ENCODE data around the gene PPIF.
A peak's percentile ranks its signal among the peaks of the same experiment; 100 is the strongest.

Gene PPIF

DNA sequence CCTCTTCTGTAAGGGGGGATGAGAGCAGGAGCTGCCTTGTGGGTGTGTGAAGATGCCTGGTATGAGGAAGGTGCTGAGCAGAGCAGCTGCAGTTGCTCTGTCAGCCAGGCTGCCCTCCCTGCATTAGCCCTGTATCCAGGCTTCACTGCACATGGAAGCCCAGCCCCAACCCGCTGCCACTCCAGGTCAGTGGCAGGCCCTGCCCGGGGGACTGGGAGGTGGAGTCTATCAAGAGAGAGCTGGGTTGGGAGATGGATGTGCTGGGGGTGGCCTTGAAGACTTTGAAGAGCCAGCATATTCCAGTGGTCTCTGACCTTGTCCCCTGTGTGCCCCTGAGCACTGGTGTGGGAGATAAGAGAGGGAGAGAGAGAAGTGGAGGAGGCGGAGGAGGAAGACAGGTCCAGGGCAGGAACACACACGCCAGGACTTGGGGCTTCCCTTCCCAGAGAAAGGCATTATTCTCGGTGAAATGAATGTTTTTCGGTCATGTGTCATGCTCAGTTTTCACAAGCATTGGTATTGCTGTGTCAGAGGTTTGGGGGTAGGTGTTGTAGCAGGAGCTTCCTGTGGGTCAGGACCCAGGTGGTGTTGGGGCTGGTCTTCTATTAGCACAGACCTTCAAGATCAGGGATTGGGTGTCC, 2.6 kb downstream of the PPIF start:
- no peak for DNase-seq

DNA sequence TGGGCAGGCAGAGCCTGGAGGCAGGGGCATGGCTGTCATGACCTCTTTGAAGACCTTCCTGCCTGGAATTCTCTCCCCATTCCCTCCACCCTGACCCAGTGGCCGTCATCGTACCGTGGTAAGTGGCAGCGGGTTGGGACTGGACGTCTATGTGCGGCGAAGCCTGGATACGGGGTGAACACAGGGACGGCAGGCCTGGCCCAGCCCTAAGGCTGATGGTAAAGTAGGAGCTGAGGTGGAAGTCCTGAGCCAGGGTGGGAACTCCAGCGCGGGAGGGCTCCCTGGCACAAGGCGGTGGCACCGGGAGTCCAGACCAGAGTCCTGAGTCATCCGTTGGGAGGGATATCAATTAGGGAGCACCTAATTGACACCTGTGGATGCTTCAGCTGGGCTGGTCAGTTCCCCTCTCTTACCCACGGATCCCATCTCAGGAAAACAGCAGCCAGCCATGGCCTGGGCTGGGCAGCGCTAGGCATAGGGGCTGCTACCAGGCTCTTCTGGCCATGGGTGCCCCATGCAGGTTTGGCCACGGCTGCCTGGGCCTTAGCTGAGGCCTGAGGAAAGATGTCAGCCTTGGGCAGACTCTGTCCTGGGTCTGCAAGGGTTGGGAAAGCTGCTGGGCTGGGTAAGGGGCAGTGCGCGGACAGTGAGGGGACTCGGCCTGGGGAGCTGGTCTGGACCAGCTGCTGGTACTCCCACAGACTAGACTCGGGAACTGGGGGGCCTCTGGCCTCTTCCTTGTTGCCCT, 3.3 kb downstream of the PPIF start:
- DNase-seq = no peak

DNA sequence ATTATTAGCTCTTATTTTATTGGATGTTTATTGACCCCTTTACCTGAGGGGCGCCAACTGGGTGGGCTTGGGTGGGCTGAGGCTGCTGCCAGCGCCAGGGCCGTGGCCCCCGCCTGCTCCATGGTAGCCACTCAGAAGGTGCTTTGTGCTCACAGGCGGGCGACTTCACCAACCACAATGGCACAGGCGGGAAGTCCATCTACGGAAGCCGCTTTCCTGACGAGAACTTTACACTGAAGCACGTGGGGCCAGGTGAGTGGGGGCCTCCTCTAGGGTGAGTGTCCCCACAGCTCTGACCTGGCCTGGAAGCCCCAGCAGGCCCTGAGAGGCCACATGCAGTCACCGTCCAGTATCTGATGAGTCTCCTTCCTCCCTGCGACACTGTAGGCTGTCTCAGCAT, 4.1 kb downstream of the PPIF start:
- no peak for DNase-seq

DNA sequence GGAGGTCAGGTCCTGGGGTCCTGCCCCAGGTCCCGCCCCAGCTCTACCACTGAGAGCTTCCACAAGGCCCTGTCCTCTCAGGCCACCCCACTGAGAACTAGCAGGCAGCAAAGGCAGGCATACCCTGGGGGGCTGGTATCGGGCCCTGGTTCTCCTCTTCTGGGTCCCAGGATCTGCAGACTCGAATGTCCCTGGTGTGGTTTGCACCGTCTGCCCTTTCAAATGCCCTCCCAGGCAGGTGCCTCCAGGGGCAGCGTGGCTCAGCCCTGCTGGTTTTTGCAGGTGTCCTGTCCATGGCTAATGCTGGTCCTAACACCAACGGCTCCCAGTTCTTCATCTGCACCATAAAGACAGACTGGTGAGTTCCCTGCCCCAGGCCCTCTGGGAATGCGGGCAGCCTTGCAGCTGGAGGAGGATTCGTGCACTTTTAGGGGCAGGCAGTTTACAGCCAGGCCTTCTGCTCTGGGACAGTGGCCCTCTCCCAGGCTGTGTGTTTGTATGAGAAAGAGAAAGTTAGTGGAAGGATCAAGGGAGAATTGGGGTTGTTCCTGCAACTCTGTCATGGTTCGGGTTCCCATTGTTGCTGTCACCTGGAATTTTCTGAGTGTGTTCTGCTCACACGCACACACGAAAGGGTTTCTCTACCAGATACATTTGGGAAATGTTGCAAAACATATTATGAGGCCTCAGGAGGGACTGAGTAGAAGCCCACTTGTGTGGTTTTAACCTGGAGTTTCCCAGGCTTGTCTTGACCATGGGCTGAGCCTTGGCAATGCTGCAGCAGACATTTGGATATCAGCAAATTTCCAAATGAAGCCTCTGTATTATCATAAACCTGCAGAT, 5.0 kb downstream of the PPIF start:
- no peak for DNase-seq

GRCh38 chr10:79353000-79353406, 5.7 kb downstream of the PPIF start:
- no peak for DNase-seq

GRCh38 chr10:79353726-79354125, 6.5 kb downstream of the PPIF start:
- no peak for DNase-seq

GRCh38 chr10:79354141-79354540, 6.9 kb downstream of the PPIF start:
- DNase-seq = no peak

- DNase-seq = no peak
Measured at GRCh38 chr10:79354615-79355014, 7.3 kb downstream of the PPIF start.

DNA sequence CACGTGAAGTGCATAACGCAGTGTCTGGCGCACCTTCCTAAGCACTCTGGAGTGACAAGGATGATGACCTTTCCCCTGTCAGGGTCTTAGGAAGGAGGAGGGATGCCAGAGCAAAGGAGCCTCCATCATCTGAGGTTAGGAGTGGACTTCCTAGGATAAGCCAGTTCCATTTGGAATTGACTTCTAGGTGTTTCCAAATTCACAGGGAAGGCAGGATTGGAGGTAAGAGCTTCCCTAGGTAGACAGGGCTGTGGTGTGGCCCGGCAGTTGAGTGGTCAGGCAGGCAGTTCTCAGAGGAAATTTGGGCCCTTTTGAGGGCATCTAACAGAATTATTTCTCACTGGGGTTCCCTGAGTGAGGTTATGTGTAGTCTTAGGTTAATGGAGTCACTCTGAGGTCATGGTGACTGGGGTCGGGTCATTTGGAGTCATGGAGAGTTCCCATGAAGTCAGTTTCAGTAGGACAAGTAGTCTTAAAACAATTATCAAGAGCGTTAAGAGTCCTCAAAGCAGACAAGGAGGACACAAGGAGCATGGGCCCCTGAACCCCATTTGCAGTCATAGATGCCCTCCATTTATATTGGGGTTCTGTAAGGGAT, 8.2 kb downstream of the PPIF start:
- DNase-seq = peak; percentile 12

GRCh38 chr10:79356104-79356503, 8.8 kb downstream of the PPIF start:
- DNase-seq = peak; percentile 60

DNA sequence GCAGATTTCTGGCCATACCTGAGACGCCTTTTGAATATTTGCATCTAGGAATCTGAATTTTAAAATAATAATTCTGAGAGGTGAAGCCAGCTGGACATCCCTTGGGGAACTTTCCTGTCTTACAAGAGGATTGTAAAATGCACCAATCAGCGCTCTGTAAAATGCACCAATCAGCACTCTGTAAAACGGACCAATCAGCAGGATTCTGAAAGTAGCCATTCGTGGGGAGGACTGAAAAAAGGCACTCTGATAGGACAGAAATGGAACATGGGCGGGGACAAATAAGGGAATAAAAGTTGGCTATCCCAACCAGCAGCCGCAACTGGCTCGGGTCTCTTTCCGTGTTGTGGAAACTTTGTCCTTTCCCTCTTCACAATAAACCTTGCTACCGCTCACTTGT, 9.9 kb downstream of the PPIF start:
- no peak for DNase-seq

GRCh38 chr10:79358811-79359210, 11.5 kb downstream of the PPIF start:
- no peak for DNase-seq

- DNase-seq = no peak
Measured at GRCh38 chr10:79359816-79360498, 12.7 kb downstream of the PPIF start.

GRCh38 chr10:79360499-79361342, 13.5 kb downstream of the PPIF start:
- DNase-seq = no peak

- DNase-seq = peak; percentile 49
Measured at GRCh38 chr10:79361726-79362397, 14.6 kb downstream of the PPIF start.

DNA sequence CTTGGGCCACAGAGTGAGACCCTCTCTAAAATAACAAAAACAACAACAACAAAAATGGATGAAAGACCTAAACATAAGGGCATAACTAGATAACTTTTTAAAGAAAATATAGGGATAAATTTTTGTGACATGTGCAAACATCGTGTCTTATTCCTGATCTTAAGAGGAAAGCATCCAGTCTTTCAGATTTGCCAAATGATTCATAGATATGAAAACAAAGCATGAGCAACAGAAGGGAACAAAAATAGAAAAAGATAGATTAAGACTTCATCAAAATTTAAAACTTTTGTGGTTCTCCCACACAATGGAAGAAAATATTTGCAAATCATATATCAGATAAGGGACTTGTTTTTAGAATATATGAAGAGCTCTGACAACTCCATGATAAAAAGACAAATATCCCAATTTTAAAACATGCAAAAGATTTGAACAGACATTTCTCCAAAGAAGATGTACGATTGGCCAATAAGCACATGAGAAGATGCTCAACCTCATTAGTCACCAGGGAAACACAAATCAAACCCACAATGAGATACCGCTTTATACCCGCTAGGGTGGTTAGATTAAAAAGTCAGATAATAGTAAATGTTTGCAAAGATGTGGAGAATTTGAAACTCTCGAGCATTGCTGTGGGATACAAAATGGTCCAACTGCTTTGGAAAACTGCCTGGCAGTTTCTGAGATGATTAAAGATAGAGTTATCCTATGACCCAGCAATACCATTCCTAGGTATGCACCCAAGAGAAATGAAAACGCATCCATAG, 20.3 kb downstream of the PPIF start:
- peak; percentile 19 for DNase-seq

GRCh38 chr10:79372871-79373270, 25.6 kb downstream of the PPIF start:
- no peak for DNase-seq

DNA sequence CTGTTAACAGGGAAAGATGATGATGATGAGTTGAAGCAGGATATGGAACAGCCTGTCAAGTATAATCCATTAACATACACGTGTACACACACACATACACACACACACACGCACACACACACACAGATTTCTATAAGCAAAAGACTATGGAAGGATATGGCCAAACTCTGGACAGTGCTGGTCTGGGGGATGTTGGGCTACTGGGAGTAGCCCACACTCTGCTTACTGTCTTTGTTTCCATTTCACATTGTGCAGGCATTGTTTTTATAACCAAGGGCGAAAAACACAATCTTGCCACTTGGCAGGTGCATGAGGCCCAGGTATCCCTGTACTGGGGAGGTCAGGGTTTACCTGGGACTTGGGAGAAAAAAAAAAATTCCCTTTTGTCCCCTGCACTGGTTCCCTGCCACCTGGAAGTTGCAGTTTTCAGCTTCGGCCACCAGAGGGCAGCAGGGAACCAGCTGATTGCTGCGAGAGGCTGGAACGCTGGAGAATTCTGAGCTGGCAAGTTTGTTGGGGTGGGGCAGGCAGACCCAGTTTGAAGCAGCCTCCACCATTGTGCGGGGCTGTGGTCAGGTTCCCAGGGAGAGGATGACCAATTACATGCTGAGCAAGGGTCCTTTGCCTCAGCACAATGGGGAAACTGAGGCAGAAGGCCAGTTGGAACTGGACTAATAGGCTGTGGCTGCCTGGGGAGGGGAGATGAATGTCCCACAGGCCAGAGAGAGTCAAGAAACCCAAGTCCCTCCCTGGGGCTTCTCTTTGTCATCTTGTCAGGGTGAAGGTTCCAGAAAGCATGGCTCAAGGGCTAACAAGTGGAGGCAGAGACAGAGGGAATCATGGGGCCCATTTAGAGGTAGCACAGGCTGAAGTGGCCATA, 27.3 kb downstream of the PPIF start:
- peak; percentile 81 for DNase-seq

DNA sequence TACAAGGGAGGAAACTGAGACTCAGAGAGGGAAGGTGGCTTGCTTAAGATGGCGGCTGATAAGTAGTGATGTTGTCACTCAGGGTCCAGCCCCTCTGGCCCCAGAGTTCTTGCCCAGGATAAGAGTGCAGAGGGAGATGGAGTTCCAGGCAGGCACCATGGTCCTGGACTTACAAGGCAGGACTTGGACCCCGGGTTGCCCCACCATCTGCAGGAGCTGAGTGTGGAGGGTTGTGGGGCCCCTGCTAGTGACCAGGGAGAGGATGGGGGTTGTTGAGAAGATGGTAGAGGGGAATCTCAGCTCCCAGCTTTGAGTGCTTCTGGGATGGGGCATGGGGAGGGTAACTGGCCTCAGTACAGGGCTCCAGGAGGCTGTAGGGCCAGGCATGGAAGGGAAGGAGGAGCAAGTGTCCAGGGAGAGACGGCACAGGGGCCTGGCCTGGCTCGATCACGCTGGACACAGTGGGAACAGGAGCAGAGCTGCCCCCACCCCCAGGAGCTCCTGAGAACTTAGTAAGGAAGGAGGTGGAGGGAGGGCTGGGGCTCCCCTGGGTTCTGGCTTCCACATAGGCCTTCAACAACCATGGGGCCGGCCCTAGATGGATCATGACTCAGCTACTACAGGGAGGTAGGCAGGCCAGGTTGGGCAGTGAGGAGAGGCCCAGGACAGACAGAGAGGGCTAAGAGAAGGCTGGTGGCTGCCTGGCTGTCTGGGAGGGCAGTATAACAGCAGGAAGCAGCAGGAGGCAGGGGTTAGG, 28.2 kb downstream of the PPIF start:
- DNase-seq = no peak
